ENCODE data around the gene CA5A. TPM values are rescaled to one million over a fixed set of nuclear protein-coding genes. Genes with fewer than 3 reads are reported as not detected.
A peak's percentile ranks its signal among the peaks of the same experiment; 100 is the strongest.

The CA5A gene
- total and polyA plus RNA-seq, 2 of the 13 experiments (the other 11 are each of a cell fraction or from before 2014, with no cell fraction given) = 66.8 to 106 TPM

DNA sequence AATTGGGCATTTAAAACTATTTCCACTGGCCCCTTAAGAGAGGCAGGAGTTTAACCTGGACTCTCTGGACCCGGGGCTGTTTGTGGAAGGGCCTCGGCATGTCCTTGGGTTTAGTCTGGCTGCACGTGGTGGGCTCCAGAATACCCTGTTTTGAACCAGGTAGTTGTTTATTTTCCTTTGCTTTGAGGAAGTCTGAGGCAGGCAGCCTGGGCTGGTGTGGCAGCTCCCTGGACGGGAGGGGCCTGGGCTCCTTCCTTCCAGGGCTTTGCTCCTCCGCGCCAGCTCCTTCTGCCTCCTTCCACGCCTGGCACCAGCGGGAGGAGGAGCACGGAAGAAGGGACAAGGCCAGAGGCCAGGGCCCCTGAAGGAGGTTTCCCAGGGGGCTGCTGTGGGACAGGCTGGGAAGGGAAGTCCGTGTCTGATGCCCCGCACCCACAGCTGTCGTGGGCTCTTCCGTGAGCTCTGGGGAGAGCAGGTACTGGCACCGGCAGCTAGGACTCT, 30.4 kb upstream of the CA5A start (continued):
- TF ChIP-seq ATAD3A (CRISPR knock-in tag; IDR thresholded peaks at IDR 0.05) (no peak), ATM (IDR thresholded peaks at IDR 0.05; ENCODE audit: borderline replicate concordance) (no peak), THAP11 (CRISPR knock-in tag; IDR thresholded peaks at IDR 0.05) (peak; percentile 24; the same call in 1 of the 2 replicates), TSC22D2 (CRISPR knock-in tag; IDR thresholded peaks at IDR 0.05; ENCODE audit: borderline replicate concordance) (no peak), RAD21 (CRISPR knock-in tag; IDR thresholded peaks at IDR 0.05) (no peak), SP140L (CRISPR knock-in tag; IDR thresholded peaks at IDR 0.05; ENCODE audit: borderline replicate concordance) (no peak), ZNF34 (CRISPR knock-in tag; IDR thresholded peaks at IDR 0.05; ENCODE audit: borderline replicate concordance) (no peak), ZNF670 (CRISPR knock-in tag; IDR thresholded peaks at IDR 0.05; ENCODE audit: borderline replicate concordance) (no peak), ZNF143 (CRISPR knock-in tag; IDR thresholded peaks at IDR 0.05) (no peak), ZNF737 (CRISPR knock-in tag; IDR thresholded peaks at IDR 0.05; ENCODE audit: borderline replicate concordance) (no peak), ZNF777 (CRISPR knock-in tag; IDR thresholded peaks at IDR 0.05) (no peak), ZNF350 (CRISPR knock-in tag; IDR thresholded peaks at IDR 0.05; ENCODE audit: borderline replicate concordance, low read depth) (no peak), ZNF569 (CRISPR knock-in tag; IDR thresholded peaks at IDR 0.05; ENCODE audit: borderline replicate concordance) (no peak), NR1H2 (CRISPR knock-in tag; IDR thresholded peaks at IDR 0.05; ENCODE audit: borderline replicate concordance, low read depth) (no peak), ZNF607 (CRISPR knock-in tag; IDR thresholded peaks at IDR 0.05; ENCODE audit: borderline replicate concordance) (0 out of 2 replicates have a peak, but pooled peaks have one; percentile 68), KLF15 (CRISPR knock-in tag; IDR thresholded peaks at IDR 0.05; ENCODE audit: borderline replicate concordance) (no peak)
- TF ChIP-seq, protein P1, sequence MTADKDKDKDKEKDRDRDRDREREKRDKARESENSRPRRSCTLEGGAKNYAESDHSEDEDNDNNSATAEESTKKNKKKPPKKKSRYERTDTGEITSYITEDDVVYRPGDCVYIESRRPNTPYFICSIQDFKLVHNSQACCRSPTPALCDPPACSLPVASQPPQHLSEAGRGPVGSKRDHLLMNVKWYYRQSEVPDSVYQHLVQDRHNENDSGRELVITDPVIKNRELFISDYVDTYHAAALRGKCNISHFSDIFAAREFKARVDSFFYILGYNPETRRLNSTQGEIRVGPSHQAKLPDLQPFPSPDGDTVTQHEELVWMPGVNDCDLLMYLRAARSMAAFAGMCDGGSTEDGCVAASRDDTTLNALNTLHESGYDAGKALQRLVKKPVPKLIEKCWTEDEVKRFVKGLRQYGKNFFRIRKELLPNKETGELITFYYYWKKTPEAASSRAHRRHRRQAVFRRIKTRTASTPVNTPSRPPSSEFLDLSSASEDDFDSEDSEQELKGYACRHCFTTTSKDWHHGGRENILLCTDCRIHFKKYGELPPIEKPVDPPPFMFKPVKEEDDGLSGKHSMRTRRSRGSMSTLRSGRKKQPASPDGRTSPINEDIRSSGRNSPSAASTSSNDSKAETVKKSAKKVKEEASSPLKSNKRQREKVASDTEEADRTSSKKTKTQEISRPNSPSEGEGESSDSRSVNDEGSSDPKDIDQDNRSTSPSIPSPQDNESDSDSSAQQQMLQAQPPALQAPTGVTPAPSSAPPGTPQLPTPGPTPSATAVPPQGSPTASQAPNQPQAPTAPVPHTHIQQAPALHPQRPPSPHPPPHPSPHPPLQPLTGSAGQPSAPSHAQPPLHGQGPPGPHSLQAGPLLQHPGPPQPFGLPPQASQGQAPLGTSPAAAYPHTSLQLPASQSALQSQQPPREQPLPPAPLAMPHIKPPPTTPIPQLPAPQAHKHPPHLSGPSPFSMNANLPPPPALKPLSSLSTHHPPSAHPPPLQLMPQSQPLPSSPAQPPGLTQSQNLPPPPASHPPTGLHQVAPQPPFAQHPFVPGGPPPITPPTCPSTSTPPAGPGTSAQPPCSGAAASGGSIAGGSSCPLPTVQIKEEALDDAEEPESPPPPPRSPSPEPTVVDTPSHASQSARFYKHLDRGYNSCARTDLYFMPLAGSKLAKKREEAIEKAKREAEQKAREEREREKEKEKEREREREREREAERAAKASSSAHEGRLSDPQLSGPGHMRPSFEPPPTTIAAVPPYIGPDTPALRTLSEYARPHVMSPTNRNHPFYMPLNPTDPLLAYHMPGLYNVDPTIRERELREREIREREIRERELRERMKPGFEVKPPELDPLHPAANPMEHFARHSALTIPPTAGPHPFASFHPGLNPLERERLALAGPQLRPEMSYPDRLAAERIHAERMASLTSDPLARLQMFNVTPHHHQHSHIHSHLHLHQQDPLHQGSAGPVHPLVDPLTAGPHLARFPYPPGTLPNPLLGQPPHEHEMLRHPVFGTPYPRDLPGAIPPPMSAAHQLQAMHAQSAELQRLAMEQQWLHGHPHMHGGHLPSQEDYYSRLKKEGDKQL (CRISPR knock-in tag; IDR thresholded peaks at IDR 0.05; ENCODE audit: low read depth) = no peak
- TF ChIP-seq, protein P2, sequence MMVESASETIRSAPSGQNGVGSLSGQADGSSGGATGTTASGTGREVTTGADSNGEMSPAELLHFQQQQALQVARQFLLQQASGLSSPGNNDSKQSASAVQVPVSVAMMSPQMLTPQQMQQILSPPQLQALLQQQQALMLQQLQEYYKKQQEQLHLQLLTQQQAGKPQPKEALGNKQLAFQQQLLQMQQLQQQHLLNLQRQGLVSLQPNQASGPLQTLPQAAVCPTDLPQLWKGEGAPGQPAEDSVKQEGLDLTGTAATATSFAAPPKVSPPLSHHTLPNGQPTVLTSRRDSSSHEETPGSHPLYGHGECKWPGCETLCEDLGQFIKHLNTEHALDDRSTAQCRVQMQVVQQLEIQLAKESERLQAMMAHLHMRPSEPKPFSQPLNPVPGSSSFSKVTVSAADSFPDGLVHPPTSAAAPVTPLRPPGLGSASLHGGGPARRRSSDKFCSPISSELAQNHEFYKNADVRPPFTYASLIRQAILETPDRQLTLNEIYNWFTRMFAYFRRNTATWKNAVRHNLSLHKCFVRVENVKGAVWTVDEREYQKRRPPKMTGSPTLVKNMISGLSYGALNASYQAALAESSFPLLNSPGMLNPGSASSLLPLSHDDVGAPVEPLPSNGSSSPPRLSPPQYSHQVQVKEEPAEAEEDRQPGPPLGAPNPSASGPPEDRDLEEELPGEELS (CRISPR knock-in tag; IDR thresholded peaks at IDR 0.05) = 0 out of 2 replicates have a peak, but pooled peaks have one; percentile 59
- TF ChIP-seq, protein P3, sequence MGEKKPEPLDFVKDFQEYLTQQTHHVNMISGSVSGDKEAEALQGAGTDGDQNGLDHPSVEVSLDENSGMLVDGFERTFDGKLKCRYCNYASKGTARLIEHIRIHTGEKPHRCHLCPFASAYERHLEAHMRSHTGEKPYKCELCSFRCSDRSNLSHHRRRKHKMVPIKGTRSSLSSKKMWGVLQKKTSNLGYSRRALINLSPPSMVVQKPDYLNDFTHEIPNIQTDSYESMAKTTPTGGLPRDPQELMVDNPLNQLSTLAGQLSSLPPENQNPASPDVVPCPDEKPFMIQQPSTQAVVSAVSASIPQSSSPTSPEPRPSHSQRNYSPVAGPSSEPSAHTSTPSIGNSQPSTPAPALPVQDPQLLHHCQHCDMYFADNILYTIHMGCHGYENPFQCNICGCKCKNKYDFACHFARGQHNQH (CRISPR knock-in tag; IDR thresholded peaks at IDR 0.05) = 0 out of 2 replicates have a peak, but pooled peaks have one; percentile 57
- TF ChIP-seq, protein P4, sequence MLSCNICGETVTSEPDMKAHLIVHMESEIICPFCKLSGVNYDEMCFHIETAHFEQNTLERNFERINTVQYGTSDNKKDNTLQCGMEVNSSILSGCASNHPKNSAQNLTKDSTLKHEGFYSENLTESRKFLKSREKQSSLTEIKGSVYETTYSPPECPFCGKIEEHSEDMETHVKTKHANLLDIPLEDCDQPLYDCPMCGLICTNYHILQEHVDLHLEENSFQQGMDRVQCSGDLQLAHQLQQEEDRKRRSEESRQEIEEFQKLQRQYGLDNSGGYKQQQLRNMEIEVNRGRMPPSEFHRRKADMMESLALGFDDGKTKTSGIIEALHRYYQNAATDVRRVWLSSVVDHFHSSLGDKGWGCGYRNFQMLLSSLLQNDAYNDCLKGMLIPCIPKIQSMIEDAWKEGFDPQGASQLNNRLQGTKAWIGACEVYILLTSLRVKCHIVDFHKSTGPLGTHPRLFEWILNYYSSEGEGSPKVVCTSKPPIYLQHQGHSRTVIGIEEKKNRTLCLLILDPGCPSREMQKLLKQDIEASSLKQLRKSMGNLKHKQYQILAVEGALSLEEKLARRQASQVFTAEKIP (CRISPR knock-in tag; IDR thresholded peaks at IDR 0.05; ENCODE audit: borderline replicate concordance) = no peak
